ENCODE data around the gene CERK.
"Not testable (repeated sequence)": the region's sequence is repeated elsewhere in the genome, so short reads cannot be mapped to it uniquely, and the experiment has no call there.

The CERK gene

GRCh38 chr22:46639843-46640242, 98.2 kb downstream of the CERK start:
- DNase-seq: no peak

GRCh38 chr22:46638601-46639431, 99.2 kb downstream of the CERK start:
- no peak for DNase-seq

GRCh38 chr22:46637711-46638600, 100.1 kb downstream of the CERK start:
- DNase-seq: no peak

GRCh38 chr22:46636221-46637002, 101.6 kb downstream of the CERK start:
- no peak for DNase-seq

- DNase-seq: no peak
Measured at GRCh38 chr22:46635756-46636155, 102.3 kb downstream of the CERK start.

GRCh38 chr22:46634973-46635685, 102.9 kb downstream of the CERK start:
- not testable (repeated sequence) for DNase-seq

All from bone marrow (tissue), 2 donors.